GM23248 (cell line): ENCODE measurements around the gene OTX2. TPM values are rescaled to one million over a fixed set of nuclear protein-coding genes. Genes with fewer than 3 reads are reported as not detected.

ENCODE experiments used
- DNase-seq: peaks from one replicate; pipeline ENCODE4 v3.0.0-alpha.2; 2015
- H2AFZ ChIP-seq: fragments of 200-600 bp; sonication (generic); 2 replicates; pipeline ENCODE4 v1.6.1; 2016; ENCODE audit warnings: antibody characterized with exemption
- H3F3A ChIP-seq: fragments of 200-600 bp; sonication (generic); 2 replicates; pipeline ENCODE4 v1.6.1; 2016; ENCODE audit warnings: mild to moderate bottlenecking, antibody characterized with exemption, mixed run types; ENCODE audit not compliant: insufficient read depth
- H3K27ac ChIP-seq: fragments of 200-600 bp; sonication (generic); 2 replicates; pipeline ENCODE4 v1.5.1; 2016; ENCODE audit warnings: mild to moderate bottlenecking
- H3K27me3 ChIP-seq: fragments of 200-600 bp; sonication (generic); replicated peaks from 2 replicates; pipeline ENCODE4 v1.6.1; 2016; ENCODE audit warnings: mild to moderate bottlenecking; ENCODE audit not compliant: insufficient read depth
- H3K36me3 ChIP-seq: fragments of 200-600 bp; sonication (generic); 2 replicates; pipeline ENCODE4 v1.6.1; 2016; ENCODE audit warnings: low read depth, mild to moderate bottlenecking
- H3K4me1 ChIP-seq: fragments of 200-600 bp; sonication (generic); 2 replicates; pipeline ENCODE4 v1.6.1; 2016; ENCODE audit warnings: mild to moderate bottlenecking; ENCODE audit not compliant: insufficient read depth
- H3K4me2 ChIP-seq: fragments of 200-600 bp; sonication (generic); one replicate; pipeline ENCODE4 v1.6.1; 2016; ENCODE audit warnings: mild to moderate bottlenecking; ENCODE audit not compliant: unreplicated experiment
- H3K4me3 ChIP-seq: fragments of 200-600 bp; sonication (generic); 2 replicates; pipeline ENCODE4 v1.5.1; 2016; ENCODE audit warnings: mild to moderate bottlenecking
- H3K79me2 ChIP-seq: fragments of 200-600 bp; sonication (generic); 2 replicates; pipeline ENCODE4 v1.6.1; 2016; ENCODE audit warnings: mild to moderate bottlenecking; ENCODE audit not compliant: insufficient read depth
- H3K9ac ChIP-seq: fragments of 200-600 bp; sonication (generic); 2 replicates; pipeline ENCODE4 v1.6.1; 2016; ENCODE audit warnings: mild to moderate bottlenecking
- H3K9me2 ChIP-seq: fragments of 200-600 bp; sonication (generic); 2 replicates; pipeline ENCODE4 v1.6.1; 2016; ENCODE audit warnings: mixed run types, mild to moderate bottlenecking, moderate library complexity; ENCODE audit not compliant: insufficient read depth
- H3K9me3 ChIP-seq: fragments of 200-600 bp; sonication (generic); one replicate; pipeline ENCODE4 v1.6.1; 2017; ENCODE audit warnings: low read depth
- H4K20me1 ChIP-seq: fragments of 200-600 bp; sonication (generic); 2 replicates; pipeline ENCODE4 v1.6.0; 2016; ENCODE audit not compliant: insufficient read depth
- EZH2 ChIP-seq: fragments of 200-600 bp; sonication (generic); IDR thresholded peaks from 2 replicates; pipeline ENCODE4 v1.6.1; 2018; ENCODE audit warnings: antibody characterized with exemption, mild to moderate bottlenecking; ENCODE audit not compliant: insufficient read depth, poor library complexity, severe bottlenecking
- EZH2phosphoT487 ChIP-seq: fragments of 200-600 bp; sonication (generic); IDR thresholded peaks from 2 replicates; pipeline ENCODE4 v1.6.1; 2018; ENCODE audit warnings: antibody characterized with exemption, moderate library complexity, mild to moderate bottlenecking, low read depth; ENCODE audit not compliant: insufficient read depth
- WGBS, 2 experiments: methylation state at CpG; one replicate each; pipeline ENCODE4 v1.1.6; 2015 to 2017; ENCODE audit warnings: low lambda C conversion rate in 2 of 2, low coverage in 1 of 2; ENCODE audit errors: missing lambda C conversion rate in 2 of 2; 5-methylcytosine and 5-hydroxymethylcytosine counted together
- in situ Hi-C: fragments of 300-500 bp; cut with MboI; formaldehyde crosslinking; loops from 2 replicates; pipeline ENCODE4 v1.15.0; 2020
- polyA plus RNA-seq: library from polyadenylated mRNA; unstranded; fragments of >200 nt; fragmentation: Nextera tagmentation; extraction: Ambion mirVana; gene quantifications from 2 replicates; pipeline ENCODE4 v1.2.1, GENCODE V29; 2016
- total RNA-seq: library from RNA; depleted of rRNA; stranded (reverse); fragments of >200 nt; shearing (Covaris generic); gene quantifications from 2 replicates; pipeline ENCODE4 v1.2.3, GENCODE V29; 2014

Gene OTX2
- total and polyA plus RNA-seq, 2 experiments from 2014 or later: not detected

GRCh38 chr14:56805992-56806727 lies 4.1 kb downstream of the OTX2 start:
- H3K9me3 ChIP-seq: no peaks in the 10 kb centered on the region
- H3K27me3 ChIP-seq: peaks cover 91% of the 10 kb centered on the region
- H3K79me2 ChIP-seq: no peaks in the 10 kb centered on the region
- H3K4me1 ChIP-seq: no peaks in the 10 kb centered on the region
- H3K9me2 ChIP-seq: no peaks in the 10 kb centered on the region
- H3K4me2 ChIP-seq: no peak overlapping the region
- H2AFZ ChIP-seq: no peak overlapping the region
- WGBS, 2 experiments: 16% methylated on average over 9 of the region's 9 CpGs
- in situ Hi-C loops: no loop called here
- DNase-seq: no peak
- H3K4me3 ChIP-seq: no peak overlapping the region
- H3K36me3 ChIP-seq: no peaks in the 10 kb centered on the region
- H3K27ac ChIP-seq: no peak overlapping the region
- H3F3A ChIP-seq: no peaks in the 10 kb centered on the region
- no peak overlapping the region for H3K9ac ChIP-seq
- no peaks in the 10 kb centered on the region for H4K20me1 ChIP-seq
- TF ChIP-seq EZH2: no peak
- no peak for TF ChIP-seq EZH2phosphoT487

GRCh38 chr14:56805201-56805991 lies 4.9 kb downstream of the OTX2 start:
- H3K4me2 ChIP-seq: no peak overlapping the region
- H2AFZ ChIP-seq: no peak overlapping the region
- DNase-seq: no peak
- no peaks in the 10 kb centered on the region for H3F3A ChIP-seq
- in situ Hi-C loops: no loop called here
- H3K4me3 ChIP-seq: no peak overlapping the region
- no peak overlapping the region for H3K9ac ChIP-seq
- 5 to 10% methylated on average over 18 of the region's 18 CpGs for WGBS, 2 experiments
- TF ChIP-seq EZH2phosphoT487 (no peak), EZH2 (no peak)
- H3K79me2 ChIP-seq: no peaks in the 10 kb centered on the region
- no peak overlapping the region for H3K27ac ChIP-seq
- H3K36me3 ChIP-seq: no peaks in the 10 kb centered on the region
- H3K4me1 ChIP-seq: no peaks in the 10 kb centered on the region
- H3K9me3 ChIP-seq: no peaks in the 10 kb centered on the region
- H4K20me1 ChIP-seq: no peaks in the 10 kb centered on the region
- H3K27me3 ChIP-seq: peaks cover 91% of the 10 kb centered on the region
- no peaks in the 10 kb centered on the region for H3K9me2 ChIP-seq

- WGBS, 2 experiments: 1 to 3% methylated on average over 24 to 27 of the region's 29 CpGs
- in situ Hi-C loops: no loop called here
Observed at GRCh38 chr14:56803816-56804535, 6.3 kb downstream of the OTX2 start.

DNA sequence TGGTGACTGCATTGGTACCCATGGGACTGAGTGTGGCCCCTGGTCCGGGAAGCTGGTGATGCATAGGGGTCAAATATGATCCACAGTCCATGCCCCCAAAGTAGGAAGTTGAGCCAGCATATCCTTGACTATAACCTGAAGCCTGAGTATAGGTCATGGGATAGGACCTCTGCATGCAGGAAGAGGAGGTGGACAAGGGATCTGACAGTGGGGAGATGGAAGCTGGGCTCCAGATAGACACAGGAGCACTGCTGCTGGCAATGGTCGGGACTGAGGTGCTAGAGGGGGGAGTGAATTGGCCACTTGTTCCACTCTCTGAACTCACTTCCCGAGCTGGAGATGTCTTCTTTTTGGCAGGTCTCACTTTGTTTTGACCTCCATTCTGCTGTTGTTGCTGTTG lies 8.4 kb downstream of the OTX2 start:
- H3K79me2 ChIP-seq: no peaks in the 10 kb centered on the region
- in situ Hi-C loops: no loop called here
- no peaks in the 10 kb centered on the region for H3K4me1 ChIP-seq
- no peak overlapping the region for H2AFZ ChIP-seq
- H3K9ac ChIP-seq: no peak overlapping the region
- no peaks in the 10 kb centered on the region for H3K9me2 ChIP-seq
- no peak overlapping the region for H3K27ac ChIP-seq
- H3K4me2 ChIP-seq: no peak overlapping the region
- WGBS, 2 experiments: 3 to 6% methylated on average over 3 of the region's 3 CpGs
- TF ChIP-seq EZH2phosphoT487: no peak
- TF ChIP-seq EZH2: no peak
- no peak overlapping the region for H3K4me3 ChIP-seq
- no peak for DNase-seq
- no peaks in the 10 kb centered on the region for H3K36me3 ChIP-seq
- H3K9me3 ChIP-seq: no peaks in the 10 kb centered on the region
- peaks cover 89% of the 10 kb centered on the region for H3K27me3 ChIP-seq
- H4K20me1 ChIP-seq: no peaks in the 10 kb centered on the region
- H3F3A ChIP-seq: no peaks in the 10 kb centered on the region

More at GRCh38 chr14:56803816-56804535, 6.3 kb downstream of the OTX2 start:
- no peaks in the 10 kb centered on the region for H3F3A ChIP-seq
- no peak overlapping the region for H3K9ac ChIP-seq
- H3K4me2 ChIP-seq: no peak overlapping the region
- H4K20me1 ChIP-seq: no peaks in the 10 kb centered on the region
- H3K9me2 ChIP-seq: no peaks in the 10 kb centered on the region
- TF ChIP-seq EZH2 (no peak), EZH2phosphoT487 (no peak)
- H3K4me3 ChIP-seq: no peak overlapping the region
- H2AFZ ChIP-seq: no peak overlapping the region
- DNase-seq: no peak
- no peaks in the 10 kb centered on the region for H3K36me3 ChIP-seq
- no peaks in the 10 kb centered on the region for H3K4me1 ChIP-seq
- peaks cover 91% of the 10 kb centered on the region for H3K27me3 ChIP-seq
- no peak overlapping the region for H3K27ac ChIP-seq
- no peaks in the 10 kb centered on the region for H3K9me3 ChIP-seq
- H3K79me2 ChIP-seq: no peaks in the 10 kb centered on the region
